Sigmoid colon (tissue), 7 donors: ENCODE data around the gene DIPK1A. TPM values are rescaled to one million over a fixed set of nuclear protein-coding genes. Genes with fewer than 3 reads are reported as not detected.

Experiments used
- DNase-seq: peaks from one replicate; pipeline ENCODE4 v3.0.0-alpha.2; 2019
- H3K27ac ChIP-seq, 4 donors: fragments of 200-600 bp; sonication (generic); one replicate each; pipeline ENCODE4 v1.5.1; 2016 to 2019; ENCODE audit warnings: mild to moderate bottlenecking in 1 of 4
- H3K27me3 ChIP-seq, 3 donors: fragments of 200-600 bp; sonication (generic); one replicate each; pipeline ENCODE4 v1.5.1; 2019; ENCODE audit warnings: mild to moderate bottlenecking in 1 of 3
- H3K36me3 ChIP-seq, 4 donors: fragments of 200-600 bp; sonication (generic); one replicate each; pipeline ENCODE4 v1.5.1; 2016 to 2019
- H3K4me1 ChIP-seq, 4 donors: fragments of 200-600 bp; sonication (generic); one replicate each; pipeline ENCODE4 v1.5.1; 2017 to 2019
- H3K4me3 ChIP-seq, 4 donors: fragments of 200-600 bp; sonication (generic); one replicate each; pipeline ENCODE4 v1.5.1; 2017 to 2019; ENCODE audit warnings: mild to moderate bottlenecking in 2 of 4, moderate library complexity in 1 of 4
- H3K9me3 ChIP-seq, 4 donors: fragments of 200-600 bp in 3 of 4; sonication (generic) in 3 of 4; one replicate each; pipeline versions ENCODE4 v1.5.1 to v1.6.1; 2013 to 2019
- EP300 ChIP-seq, 4 donors: sonication (generic); formaldehyde crosslinking; IDR thresholded peaks; one replicate each; pipeline ENCODE4 v1.6.1; 2017; ENCODE audit warnings: antibody characterized with exemption in 4 of 4
- POLR2A ChIP-seq, 2 donors: fragments of 450-650 bp; IDR thresholded peaks; one replicate each; pipeline ENCODE4 v1.6.1; 2016; ENCODE audit warnings: antibody characterized with exemption in 2 of 2, mild to moderate bottlenecking in 2 of 2, moderate library complexity in 2 of 2
- POLR2AphosphoS5 ChIP-seq, 4 donors: sonication (generic); formaldehyde crosslinking; IDR thresholded peaks; one replicate each; pipeline ENCODE4 v1.6.1; 2017; ENCODE audit warnings: antibody characterized with exemption in 4 of 4
- WGBS, 2 donors: extraction: QIAGEN DNeasy Blood & Tissue Kit; methylation state at CpG; one replicate each; pipeline ENCODE4 v1.1.7; 2013; 5-methylcytosine and 5-hydroxymethylcytosine counted together
- intact Hi-C: fragments of 100-400 bp; cut with DNase I; formaldehyde crosslinking; loops from one replicate; pipeline ENCODE4 v1.15.1; 2023
- polyA plus RNA-seq, 3 donors: library from polyadenylated mRNA; stranded (reverse); fragments of 200-250 nt; gene quantifications; one replicate each; pipeline ENCODE4 v1.2.3, GENCODE V29; 2013
- total RNA-seq, 4 donors: library from RNA; depleted of rRNA; stranded (reverse); fragments of >200 nt; gene quantifications; one replicate each; pipeline ENCODE4 v1.1.0, GENCODE V29; 2016
- TF ChIP-seq, protein P1 (sequence below), 4 experiments: fragments of 450-650 bp in 3 of 4; fragments of 200-600 bp in 1 of 4; IDR thresholded peaks; one replicate each; pipeline ENCODE4 v1.5.1; 2016 to 2019; ENCODE audit warnings: antibody characterized with exemption in 4 of 4, mild to moderate bottlenecking in 3 of 4, moderate library complexity in 2 of 4
- donor health status: healthy with polysubstance abuse.
- donor health status: Bipolar disorder and iron deficiency.
- donor health status: healthy.

DIPK1A gene
- total and polyA plus RNA-seq, 7 donors: 1.8 to 35.5 (median 19.1) TPM

DNA sequence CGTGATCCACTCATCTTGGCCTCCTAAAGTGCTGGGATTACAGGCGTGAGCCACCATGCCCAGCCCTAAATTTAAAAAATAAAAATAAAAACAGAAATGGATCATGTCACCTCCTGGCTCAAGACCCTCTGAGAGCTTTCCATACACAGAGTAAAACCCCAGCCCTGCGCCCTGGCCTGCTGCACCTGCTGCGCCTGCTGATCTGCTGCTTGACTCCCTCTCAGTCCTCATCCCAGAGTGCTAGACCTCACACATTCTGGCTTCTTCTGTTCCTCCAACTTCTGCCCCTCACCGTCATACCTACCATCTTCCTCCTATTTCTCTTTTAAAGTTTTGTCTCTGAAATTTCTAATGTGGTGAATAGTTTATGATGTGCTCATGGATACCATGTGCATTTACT, 42.7 kb upstream of the DIPK1A start:
- no peaks in the 10 kb centered on the region for H3K9me3 ChIP-seq
- no peak for DNase-seq
- no peaks in the 10 kb centered on the region for H3K36me3 ChIP-seq
- TF ChIP-seq POLR2AphosphoS5 (IDR thresholded peaks at IDR 0.05): no peak
- TF ChIP-seq EP300 (IDR thresholded peaks at IDR 0.05): no peak
- no peak for TF ChIP-seq POLR2A (IDR thresholded peaks at IDR 0.05)
- TF ChIP-seq, protein P1, sequence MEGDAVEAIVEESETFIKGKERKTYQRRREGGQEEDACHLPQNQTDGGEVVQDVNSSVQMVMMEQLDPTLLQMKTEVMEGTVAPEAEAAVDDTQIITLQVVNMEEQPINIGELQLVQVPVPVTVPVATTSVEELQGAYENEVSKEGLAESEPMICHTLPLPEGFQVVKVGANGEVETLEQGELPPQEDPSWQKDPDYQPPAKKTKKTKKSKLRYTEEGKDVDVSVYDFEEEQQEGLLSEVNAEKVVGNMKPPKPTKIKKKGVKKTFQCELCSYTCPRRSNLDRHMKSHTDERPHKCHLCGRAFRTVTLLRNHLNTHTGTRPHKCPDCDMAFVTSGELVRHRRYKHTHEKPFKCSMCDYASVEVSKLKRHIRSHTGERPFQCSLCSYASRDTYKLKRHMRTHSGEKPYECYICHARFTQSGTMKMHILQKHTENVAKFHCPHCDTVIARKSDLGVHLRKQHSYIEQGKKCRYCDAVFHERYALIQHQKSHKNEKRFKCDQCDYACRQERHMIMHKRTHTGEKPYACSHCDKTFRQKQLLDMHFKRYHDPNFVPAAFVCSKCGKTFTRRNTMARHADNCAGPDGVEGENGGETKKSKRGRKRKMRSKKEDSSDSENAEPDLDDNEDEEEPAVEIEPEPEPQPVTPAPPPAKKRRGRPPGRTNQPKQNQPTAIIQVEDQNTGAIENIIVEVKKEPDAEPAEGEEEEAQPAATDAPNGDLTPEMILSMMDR (IDR thresholded peaks at IDR 0.05): no peak
- H3K27ac ChIP-seq: no peak overlapping the region
- H3K4me1 ChIP-seq: peaks cover 0 to 13% (median 9%) of the 10 kb centered on the region in 4 donors
- H3K4me3 ChIP-seq: no peak overlapping the region
- H3K27me3 ChIP-seq: no peaks in the 10 kb centered on the region
- 93 to 96% methylated on average over 5 of the region's 5 CpGs for WGBS, 2 donors
- intact Hi-C loops: no loop called here

DNA sequence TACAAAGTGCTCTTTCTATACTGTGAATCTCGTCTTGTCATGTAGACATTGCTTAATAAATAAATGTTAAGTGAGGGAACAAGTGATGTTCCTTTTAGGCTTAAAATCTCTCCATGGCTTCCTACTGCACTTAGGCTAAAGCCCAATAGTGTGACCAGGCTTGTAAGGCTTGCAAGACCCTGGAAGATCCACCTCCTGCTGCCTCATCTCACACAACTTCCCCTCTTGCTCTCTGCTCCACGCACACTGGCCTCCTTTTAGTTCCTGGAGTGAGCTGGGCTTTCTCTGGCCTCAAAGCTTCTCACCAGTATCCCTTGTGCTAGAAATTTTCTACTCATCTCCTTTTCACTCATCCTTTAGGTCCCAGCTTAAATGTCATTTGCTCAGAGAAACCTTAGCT, 41.5 kb upstream of the DIPK1A start:
- Histone ChIP-seq H3K27ac (no peak overlapping the region), H3K27me3 (no peaks in the 10 kb centered on the region), H3K4me3 (no peak overlapping the region), H3K4me1 (peaks cover 0 to 13% (median 9%) of the 10 kb centered on the region in 4 donors), H3K9me3 (no peaks in the 10 kb centered on the region), H3K36me3 (no peaks in the 10 kb centered on the region)
- intact Hi-C loops: no loop called here
- TF ChIP-seq POLR2A (IDR thresholded peaks at IDR 0.05) (no peak), EP300 (IDR thresholded peaks at IDR 0.05) (no peak), POLR2AphosphoS5 (IDR thresholded peaks at IDR 0.05) (no peak)
- TF ChIP-seq, protein P1 (IDR thresholded peaks at IDR 0.05): no peak
- 79 to 83% methylated on average over 2 of the region's 2 CpGs for WGBS, 2 donors
- no peak for DNase-seq

DNA sequence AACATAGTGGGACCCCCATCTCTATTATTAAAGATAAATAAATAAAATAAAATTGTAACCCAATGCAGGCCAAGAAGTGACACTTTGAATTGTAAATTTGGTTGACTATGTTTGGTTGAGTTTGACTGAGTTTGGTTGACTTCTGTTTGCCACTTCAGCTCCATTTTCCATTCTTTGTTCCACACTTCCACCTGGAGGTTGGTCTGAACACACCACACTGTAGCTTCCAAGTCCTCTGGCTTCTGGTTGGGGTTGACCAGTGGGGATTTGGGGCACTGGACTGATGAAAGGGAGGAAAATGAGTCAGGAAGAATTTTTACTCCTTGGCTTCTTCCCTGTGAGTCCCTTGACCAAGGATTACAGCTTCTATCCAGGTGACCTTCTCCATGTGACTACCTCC, 40.6 kb upstream of the DIPK1A start:
- intact Hi-C loops: no loop called here
- no peaks in the 10 kb centered on the region for H3K9me3 ChIP-seq
- H3K4me1 ChIP-seq: peaks cover 0 to 13% (median 9%) of the 10 kb centered on the region in 4 donors
- no peaks in the 10 kb centered on the region for H3K27me3 ChIP-seq
- TF ChIP-seq EP300 (IDR thresholded peaks at IDR 0.05) (no peak), POLR2A (IDR thresholded peaks at IDR 0.05) (no peak), POLR2AphosphoS5 (IDR thresholded peaks at IDR 0.05) (no peak)
- TF ChIP-seq, protein P1 (IDR thresholded peaks at IDR 0.05): no peak
- H3K36me3 ChIP-seq: no peaks in the 10 kb centered on the region
- H3K27ac ChIP-seq: no peak overlapping the region
- H3K4me3 ChIP-seq: no peak overlapping the region
- no peak for DNase-seq

DNA sequence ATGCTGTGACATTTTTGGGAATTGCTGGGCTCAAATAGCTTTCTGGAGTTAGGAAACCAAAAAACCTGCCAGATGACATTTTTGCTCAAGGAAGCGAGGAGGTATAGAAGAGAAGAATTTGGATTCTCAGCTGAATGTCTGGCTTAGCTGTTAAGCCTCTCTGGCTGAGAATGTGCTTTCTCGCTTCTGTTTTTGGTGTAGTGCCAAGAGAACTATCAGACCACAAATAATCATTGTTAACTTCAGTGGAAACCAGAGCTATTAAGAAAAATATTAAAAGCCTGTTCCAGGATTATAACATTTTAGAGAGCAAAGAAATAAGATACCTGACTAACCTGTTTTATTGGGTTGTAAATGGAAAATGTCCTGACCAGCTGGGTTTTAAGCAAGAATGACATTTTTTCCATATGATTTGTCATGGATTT, 39.5 kb upstream of the DIPK1A start:
- Histone ChIP-seq H3K27me3 (no peaks in the 10 kb centered on the region), H3K36me3 (no peaks in the 10 kb centered on the region), H3K9me3 (no peaks in the 10 kb centered on the region), H3K27ac (no peak overlapping the region), H3K4me3 (no peak overlapping the region), H3K4me1 (peaks cover 0 to 13% (median 9%) of the 10 kb centered on the region in 4 donors)
- intact Hi-C loops: no loop called here
- TF ChIP-seq, protein P1 (IDR thresholded peaks at IDR 0.05): no peak
- TF ChIP-seq EP300 (IDR thresholded peaks at IDR 0.05): no peak
- no peak for TF ChIP-seq POLR2AphosphoS5 (IDR thresholded peaks at IDR 0.05)
- TF ChIP-seq POLR2A (IDR thresholded peaks at IDR 0.05): no peak
- DNase-seq: no peak
- 18 to 29% methylated on average over 2 of the region's 2 CpGs for WGBS, 2 donors

DNA sequence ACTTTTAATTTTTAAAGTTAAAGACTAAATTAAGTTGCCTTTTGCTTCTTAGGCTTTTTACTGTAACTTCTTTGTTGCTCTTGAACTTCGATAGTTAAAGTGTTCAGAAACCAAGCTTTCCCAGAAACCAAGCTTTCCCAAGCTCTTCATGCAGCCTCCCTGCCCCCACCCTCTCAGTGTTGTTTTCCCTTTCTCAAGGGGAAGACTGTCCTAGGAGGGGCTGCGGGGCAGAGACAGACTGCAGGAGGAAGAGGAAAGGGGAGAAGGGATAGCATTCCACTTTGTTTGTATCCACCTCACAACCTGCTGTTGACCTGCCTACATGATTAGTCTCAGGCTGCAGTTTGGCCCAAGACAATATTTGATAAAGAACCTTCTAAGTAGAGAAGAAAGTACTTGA, 39.0 kb upstream of the DIPK1A start:
- Histone ChIP-seq H3K4me3 (no peak overlapping the region), H3K36me3 (no peaks in the 10 kb centered on the region), H3K4me1 (peaks cover 0 to 13% (median 9%) of the 10 kb centered on the region in 4 donors), H3K9me3 (no peaks in the 10 kb centered on the region), H3K27ac (no peak overlapping the region), H3K27me3 (no peaks in the 10 kb centered on the region)
- WGBS, 2 donors: 71 to 89% methylated on average over 2 of the region's 2 CpGs
- DNase-seq: no peak
- TF ChIP-seq, protein P1 (IDR thresholded peaks at IDR 0.05): no peak
- TF ChIP-seq POLR2AphosphoS5 (IDR thresholded peaks at IDR 0.05): no peak
- TF ChIP-seq POLR2A (IDR thresholded peaks at IDR 0.05): no peak
- TF ChIP-seq EP300 (IDR thresholded peaks at IDR 0.05): no peak
- intact Hi-C loops: no loop called here
